Erythroblast (primary cell): ENCODE data around the gene DRC7.

Experiments used
- GATA1 ChIP-seq: IDR thresholded peaks from 2 replicates; pipeline ENCODE4 v1.6.1; 2011; ENCODE audit warnings: low read depth, mild to moderate bottlenecking, control low read depth, low read length, moderate library complexity
- POLR2A ChIP-seq: IDR thresholded peaks from 2 replicates; pipeline ENCODE4 v1.6.1; 2011; ENCODE audit warnings: mild to moderate bottlenecking, low read length

DNA sequence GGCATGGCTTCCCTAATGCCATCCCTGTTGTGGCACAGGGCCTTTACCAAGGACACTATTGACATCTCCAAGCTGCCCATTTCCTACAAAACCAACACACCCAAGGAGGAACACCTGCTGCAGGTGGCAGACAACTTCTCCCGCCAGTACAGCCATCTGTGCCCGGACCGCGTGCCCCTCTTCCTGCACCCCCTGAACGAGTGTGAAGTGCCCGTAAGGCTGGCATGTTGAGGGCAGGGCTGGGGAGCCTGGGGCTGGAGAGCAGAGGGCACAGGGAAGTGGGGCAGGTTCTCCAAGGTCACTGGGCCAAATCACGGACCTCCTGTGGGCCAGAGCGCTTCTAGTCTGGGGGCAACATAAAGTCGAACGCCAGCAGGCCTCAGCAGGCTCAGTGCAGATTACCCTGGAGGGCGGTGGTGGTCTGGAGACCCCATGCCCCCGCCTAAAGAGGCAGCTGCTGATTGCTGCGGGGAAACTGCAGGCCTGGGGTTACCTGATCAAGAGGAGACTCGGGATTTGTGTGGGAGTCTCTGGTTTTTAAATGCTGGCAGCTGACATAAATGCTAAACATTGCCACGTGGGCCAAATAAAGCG lies 4.3 kb downstream of the DRC7 start:
- TF ChIP-seq POLR2A (no peak), GATA1 (no peak)
